Glomerular endothelial cell (primary cell): ENCODE results near the gene GDF7. TPM values are rescaled to one million over a fixed set of nuclear protein-coding genes. Genes with fewer than 3 reads are reported as not detected.
"Not testable (repeated sequence)": the region's sequence is repeated elsewhere in the genome, so short reads cannot be mapped to it uniquely, and the experiment has no call there.

ENCODE experiments used
- DNase-seq: peaks from one replicate; pipeline ENCODE4 v3.0.0-alpha.2; 2011; ENCODE audit warnings: low read depth, low spot score; ENCODE audit errors: extremely low read depth
- total RNA-seq: library from RNA; depleted of rRNA; stranded (reverse); fragments of >200 nt; gene quantifications from 2 replicates; pipeline ENCODE4 v1.2.3, GENCODE V29; 2015

Gene GDF7
- total RNA-seq, 1 donor from 2014 or later, result 9.5 TPM

DNA sequence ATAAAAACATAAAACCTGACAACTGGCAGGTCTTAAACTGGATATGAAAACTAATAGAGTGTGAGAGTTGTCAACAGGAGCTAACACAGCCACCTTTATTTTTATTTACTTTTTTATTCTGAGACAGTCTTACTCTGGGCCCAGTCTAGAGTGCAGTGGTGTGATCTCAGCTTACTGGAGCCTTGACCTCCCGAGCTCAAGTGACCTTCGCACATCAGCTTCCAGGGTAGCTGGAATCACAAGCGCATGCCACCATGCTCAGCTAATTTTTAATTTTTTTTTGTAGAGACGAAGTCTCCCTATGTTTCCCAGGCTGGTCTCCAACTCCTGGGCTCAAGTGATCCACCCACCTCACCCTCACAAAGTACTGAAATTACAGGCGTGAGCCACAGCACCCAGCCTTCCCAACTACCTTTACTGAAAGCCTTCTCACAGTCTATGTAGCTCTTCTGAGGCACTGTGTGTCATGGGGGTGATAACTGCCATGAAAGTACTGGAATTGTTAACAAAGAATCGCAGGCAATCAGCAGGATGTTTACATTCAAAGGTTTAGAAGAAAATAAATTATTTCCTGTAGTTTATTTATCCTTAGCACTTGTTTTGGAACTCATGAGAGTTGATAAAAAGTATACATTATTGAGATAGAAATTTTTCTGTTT, 24.3 kb downstream of the GDF7 start:
- DNase-seq, result no peak

DNA sequence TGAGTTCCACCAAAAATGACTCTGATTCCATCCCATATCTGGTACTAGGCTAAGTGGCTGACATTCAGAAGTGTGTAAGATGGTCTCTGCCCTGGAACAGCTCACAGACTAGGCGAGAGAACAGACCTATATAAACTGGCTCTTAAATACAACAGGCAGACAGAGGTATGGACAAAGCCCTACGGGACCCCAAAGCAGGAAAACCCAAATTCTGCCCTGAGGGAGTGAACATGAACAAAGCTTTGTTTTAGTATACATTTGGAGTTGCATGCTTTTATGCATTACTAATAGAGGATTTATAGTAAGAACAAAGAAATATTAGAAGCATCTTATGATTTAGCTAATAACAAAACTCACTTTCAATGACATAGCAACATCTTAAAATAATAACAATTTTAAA, 25.1 kb downstream of the GDF7 start:
- DNase-seq, result no peak

DNA sequence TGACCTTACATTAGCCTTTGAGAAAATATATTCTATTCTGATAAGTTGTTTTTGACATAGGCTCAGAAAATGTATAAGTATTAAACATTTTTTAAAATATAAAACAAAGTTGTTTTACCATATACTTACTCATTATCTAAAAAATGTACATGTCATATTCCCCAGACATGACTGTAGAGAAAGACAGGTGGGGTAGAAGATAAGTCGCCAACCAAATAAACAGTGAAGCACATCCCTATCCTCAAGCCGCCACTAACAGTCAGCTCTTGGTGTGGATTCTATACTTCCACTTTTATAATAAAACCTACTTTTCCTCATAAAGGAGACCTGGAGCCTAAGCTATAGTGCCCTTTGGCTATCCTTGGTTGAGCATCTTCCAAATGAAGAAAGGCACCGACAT, 26.4 kb downstream of the GDF7 start:
- DNase-seq, result no peak

DNA sequence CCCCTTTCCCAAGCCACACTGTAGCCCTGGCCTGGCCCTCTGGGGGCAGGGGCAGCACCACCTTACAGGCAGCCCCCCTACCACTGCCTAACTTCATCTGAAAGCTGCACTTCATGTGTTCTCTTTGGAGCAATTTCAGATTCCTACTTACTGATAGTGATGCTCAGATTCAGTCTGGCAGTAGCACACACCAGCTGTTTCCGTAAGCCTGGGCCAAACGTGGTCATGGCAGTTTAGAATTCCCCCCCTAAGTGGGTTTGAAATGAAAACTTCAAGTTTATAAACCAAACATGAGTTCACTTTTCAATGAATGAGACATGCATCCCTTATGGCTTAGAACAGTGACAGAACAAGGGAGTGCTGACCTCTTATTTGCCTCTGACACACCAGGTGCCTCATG, 29.4 kb downstream of the GDF7 start:
- DNase-seq, result no peak

DNA sequence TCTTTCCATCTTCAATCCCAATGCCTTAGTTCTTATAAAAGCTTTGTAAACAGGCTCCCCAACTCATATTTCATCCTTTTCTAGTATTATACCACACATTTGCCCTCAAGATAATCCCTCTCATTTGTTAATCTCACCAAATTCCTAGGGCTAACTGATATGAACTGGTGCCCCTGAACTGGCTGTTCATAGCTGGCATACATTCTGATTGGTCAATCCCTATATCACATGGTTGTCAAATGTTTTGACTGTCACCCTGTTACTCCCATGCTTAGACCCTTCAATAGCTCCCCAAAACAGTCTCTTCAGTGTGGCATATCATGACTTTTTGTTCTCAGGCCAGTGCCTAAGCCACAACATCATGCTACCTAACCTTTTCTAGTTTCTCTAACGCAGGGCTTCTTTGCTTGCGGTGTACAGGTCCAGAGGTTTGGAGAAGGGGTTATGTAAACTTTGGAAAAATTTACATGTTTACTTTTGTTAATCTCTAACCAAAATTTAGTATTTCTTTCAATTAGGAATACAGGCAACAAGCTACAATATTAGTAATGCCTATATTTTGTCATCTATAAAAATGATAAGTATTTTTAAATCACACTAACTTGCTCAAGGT, 30.5 kb downstream of the GDF7 start:
- no peak for DNase-seq

DNA sequence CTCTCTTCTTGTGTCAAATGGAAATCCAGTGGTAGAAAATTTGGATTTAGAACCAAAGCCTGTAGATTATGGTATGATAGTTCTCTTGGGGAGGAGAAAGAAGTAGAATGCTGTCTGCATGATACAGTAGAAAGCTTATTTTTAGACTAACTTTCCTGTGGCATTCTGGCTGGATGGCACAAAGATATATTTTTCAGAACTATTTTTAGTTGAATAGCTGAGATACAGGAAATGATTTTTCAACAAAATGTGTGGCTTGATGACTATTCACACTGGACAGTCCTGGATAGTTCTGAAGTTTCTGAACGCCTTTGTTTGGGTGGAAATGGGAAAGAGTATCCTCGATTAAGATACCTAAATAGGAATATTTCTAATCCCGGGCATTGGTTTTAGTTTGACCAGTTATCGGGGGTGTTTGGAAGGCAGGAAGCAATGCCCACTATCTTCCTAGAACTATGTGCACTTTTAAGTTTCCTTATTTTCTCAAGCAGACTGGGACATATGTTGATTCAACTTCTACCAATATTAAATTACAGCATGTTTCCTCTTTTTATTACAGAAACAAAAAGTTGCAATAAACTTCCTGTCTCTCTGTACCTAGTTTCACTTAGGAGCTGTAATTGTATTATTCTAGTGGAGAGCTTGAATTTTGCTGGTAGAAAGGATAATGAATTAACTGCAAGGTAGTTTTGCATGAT, 32.1 kb downstream of the GDF7 start:
- no peak for DNase-seq

DNA sequence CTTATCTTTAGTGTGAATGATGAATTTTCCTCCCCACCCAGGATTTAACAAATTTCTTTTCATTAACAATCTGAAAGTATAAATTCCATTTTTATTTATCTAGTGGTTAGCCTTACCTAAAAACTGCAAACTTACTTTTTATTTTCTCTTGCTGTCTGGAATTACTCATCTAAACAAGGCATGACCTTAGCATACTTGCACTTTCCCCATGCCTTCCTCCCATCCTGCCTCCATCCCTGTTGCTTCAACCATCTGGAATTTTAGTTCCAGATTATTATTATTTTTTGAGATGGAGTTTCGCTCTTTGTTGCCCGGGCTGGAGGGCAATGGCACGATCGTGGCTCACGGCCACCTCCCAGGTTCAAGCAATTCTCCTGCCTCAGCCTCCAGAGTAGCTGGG, 35.6 kb downstream of the GDF7 start:
- no peak for DNase-seq

DNA sequence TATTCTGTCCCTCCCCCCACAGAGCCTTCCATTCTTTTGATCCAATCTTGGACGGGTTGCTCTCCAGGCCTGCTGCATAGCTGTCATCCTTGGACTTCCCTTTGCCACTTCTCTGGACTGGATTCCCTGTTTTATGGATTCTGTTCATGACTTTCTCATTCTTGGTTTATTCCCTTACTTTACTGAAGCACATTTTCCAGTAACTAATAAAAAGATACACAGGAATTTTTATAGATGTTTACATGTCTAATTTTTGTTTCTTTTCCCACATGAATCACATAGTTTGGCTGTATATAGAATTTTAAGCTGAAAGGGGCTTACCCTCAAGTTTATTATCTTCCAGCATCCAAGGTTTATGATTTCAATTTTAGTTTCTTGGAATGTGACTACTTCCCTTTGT, 37.9 kb downstream of the GDF7 start:
- DNase-seq, result no peak

DNA sequence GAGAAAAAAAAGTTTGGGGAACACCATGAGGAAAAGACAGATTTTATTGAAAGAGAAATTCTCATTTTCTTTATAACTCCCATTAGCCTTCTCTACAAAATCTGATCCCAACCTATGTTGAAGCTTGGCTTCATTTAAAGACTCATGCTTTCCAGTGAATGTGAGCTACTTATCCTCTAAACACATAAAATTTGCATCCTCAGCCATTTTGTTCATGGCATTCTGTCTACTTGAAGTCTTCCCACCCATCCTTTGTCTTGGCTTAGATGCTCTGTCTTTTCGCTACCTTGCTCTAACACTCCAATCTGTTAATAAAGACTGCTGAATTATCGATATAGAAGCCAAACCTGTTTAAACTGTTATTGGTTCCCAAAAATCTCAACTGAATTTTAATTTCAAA, 39.3 kb downstream of the GDF7 start:
- no peak for DNase-seq

DNA sequence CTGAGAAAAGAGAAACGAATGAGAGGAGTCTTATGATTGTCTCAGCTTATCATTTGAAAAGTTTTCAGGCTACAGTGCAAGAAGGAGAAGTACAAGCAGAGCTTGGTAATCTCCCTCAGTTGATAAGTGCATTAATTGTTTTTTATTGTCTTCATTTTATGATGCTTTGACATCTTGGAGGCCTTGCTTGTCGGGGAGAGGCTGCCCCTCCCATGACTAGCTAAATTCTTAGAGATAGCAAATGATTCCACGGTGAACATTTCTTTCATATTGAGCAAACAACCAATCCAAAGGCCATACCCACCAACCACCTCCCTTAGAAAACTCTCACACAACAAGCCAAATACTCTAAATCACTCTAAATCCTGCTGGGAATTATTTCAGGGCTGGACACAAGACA, 39.8 kb downstream of the GDF7 start:
- no peak for DNase-seq

DNA sequence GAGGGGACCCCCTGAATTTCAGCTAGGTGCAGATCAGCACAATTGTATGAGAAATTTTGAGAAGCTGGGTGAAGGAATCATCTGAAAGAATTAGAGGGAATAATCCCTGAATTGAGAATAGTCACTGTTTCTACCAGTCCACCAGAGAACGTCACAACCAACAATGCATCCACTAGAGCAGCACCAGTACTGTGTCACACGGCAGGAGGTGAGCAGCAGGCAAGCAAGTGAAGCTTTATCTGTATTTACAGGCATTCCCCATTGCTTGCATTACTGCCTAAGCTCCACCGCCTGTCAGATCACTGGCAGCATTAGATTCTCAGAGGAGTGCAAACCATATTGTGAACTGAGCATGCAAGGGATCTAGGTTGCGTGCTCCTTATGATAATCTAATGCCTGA, 40.7 kb downstream of the GDF7 start:
- DNase-seq, result no peak

DNA sequence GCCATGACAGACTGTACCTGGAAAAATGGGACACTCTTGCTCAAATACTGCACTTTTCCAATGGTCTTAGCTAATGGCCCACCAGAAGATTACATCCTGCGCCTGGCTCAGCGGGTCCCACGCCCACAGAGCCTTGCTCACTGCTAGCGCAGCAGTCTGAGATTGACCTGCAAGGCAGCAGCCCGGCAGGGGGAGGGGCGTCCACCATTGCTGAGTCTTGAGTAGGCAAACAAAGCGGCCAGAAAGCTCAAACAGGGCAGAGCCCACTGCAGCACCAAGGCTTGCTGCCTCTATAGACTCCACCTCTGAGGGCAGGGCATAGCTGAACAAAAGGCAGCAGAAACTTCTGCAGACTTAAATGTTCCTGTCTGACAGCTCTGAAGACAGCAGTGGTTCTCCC, 44.7 kb downstream of the GDF7 start:
- DNase-seq, result not testable (repeated sequence)

DNA sequence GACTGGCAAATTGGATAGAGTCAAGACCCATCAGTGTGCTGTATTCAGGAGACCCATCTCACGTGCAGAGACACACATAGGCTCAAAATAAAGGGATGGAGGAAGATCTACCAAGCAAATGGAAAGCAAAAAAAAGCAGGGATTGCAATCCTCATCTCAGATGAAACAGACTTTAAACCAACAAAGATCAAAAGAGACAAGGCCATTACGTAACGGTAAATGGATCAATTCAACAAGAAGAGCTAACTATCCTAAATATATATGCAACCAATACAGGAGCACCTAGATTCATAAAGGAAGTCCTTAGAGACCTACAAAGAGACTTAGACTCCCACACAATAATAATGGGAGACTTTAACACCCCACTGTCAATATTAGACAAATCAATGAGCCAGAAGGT, 46.6 kb downstream of the GDF7 start:
- DNase-seq, result not testable (repeated sequence)

DNA sequence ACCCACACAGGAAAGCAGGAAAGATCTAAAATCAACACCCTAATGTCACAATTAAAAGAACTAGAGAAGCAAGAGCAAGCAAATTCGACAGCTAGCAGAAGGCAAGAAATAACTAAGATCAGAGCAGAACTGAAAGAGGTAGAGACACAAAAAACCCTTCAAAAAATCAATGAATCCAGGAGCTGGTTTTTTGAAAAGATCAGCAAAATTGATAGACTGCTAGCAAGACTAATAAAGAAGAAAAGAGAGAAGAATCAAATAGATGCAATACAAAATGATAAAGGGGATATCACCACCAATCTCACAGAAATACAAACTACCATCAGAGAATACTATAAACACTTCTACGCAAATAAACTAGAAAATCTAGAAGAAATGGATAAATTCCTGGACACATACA, 47.5 kb downstream of the GDF7 start:
- DNase-seq, result not testable (repeated sequence)

DNA sequence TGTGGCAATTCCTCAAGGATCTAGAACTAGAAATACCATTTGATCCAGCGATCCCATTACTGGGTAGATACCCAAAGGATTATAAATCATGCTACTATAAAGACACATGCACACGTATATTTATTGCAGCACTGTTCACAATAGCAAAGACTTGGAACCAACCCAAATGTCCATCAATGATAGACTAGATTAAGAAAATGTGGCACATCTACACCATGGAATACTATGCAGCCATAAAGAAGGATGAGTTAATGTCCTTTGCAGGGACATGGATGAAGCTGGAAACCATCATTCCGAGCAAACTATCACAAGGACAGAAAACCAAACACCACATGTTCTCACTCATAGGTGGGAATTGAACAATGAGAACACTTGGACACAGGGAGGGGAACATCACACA, 49.2 kb downstream of the GDF7 start:
- not testable (repeated sequence) for DNase-seq

DNA sequence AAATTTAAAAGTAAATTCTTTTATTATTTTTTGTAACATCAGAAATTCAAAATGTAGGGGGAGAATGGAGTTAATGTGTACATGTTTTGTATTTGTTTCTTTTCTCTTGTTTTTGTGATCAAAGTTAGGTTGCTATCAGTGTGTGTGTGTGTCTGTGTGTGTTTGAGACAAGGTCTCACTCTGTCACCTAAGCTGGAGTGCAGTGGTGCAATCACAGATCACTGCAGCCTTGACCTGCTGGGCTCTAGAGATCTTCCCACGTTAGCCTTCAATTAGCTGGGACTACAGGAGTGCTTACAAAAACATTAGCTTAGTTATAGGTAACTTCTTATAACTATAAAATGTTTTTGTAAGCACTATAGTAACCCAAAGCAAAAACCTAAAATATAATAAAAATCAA, 50.7 kb downstream of the GDF7 start:
- no peak for DNase-seq

DNA sequence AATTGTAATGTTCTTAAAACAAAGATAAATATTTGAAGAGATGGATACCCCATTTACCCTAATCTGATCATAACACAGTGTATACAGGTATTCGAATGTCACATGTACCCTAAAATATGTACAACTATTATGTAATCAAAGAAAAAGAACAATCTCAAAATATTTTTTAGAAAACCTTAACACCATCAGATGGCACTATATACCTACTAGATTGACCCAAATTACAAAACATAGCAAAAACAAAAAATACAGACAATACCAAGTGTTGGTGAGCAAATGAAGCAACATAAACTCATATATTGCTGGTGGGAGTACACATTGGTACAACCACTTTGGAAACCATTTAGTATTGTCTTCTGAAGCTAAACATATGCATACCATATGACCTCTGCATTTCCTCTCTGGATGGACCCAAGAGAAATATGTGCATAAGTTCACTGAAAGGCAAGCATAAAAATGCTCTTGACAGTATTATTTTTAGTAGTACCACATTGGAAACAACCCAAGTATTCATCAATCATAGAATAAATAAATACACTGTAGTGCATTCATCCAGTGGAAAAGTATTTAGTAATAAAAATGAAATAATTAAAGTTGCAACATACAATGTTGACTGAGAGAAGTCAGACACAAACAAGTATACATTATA, 55.8 kb downstream of the GDF7 start:
- no peak for DNase-seq

DNA sequence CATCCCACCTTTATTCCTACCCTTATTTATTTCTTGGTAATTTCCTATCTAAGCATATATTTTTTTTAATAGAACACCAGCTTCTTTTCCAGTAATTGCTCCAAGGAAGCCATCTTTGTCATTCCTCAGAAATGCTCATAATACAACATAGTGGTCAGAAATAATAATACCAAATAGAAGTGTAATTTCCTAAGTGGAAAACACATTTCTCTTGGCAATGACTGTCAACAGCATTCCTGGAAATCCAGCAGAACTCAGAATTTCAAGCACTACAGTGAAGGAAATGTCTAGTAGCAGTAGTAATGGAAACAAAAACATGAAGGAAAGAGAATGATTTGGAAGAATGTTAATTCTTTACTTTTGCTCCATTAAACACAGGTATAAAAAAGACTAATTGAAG, 56.6 kb downstream of the GDF7 start:
- DNase-seq, result no peak

DNA sequence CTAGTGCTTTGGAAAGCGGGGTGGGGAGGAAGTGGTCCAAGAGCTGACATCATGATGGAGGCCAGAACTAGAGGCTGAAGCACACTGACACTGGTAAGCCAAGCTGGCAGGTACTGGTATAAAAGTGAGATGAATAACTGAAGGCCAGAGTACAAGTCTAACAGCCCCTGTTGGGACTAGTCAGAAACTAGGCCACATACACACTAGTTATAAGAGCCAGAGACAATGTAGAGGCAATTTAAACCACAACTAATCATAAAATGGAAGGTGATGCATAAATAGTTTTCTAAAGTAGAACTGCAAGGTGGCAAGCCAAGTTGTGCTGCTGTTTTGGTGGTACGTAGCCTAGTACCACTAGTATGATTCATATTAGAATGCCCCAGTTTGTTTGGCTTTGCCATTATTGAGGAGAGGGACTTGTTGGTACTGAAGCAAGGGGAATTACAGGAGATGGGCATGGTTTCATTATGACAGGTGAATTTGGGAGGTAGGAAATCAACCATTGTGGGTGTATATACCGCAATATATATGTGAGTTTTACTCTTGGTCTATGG, 57.6 kb downstream of the GDF7 start:
- no peak for DNase-seq

DNA sequence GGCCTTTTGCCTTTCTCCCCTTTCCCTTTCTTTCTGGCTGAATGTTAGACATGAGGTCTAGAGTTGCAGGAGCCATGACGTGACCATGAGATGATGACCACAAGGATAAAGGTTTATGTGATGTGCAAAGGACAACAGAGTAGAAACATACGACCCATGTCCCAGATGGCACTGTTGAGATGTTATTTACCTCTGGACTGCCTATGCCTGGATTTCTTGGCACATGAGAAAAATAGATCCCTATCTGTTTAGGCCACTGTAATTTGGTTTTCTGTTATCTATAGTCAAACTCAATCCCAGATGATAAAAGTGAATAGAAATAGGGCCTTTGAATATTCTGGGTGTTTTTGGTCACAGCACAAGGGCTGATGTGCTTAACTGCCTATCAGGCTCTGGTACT, 58.8 kb downstream of the GDF7 start:
- DNase-seq, result no peak

DNA sequence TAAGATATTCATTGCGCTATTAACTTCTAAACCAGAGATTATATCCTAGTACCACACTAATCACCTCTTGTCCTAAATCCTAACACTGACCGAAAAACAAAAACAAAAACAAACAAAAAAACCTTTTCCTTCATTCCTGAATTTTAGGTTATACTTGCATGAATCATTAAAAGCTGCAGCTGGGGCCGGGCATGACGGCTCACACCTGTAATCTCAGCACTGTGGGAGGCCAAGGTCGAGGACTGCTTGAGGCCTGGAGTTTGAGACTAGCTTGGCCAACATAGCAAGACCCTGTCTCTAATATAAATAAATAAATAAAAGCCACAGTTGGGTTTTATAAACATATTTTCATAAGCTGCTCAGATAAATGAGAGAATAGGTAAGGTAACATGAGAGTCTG, 60.0 kb downstream of the GDF7 start:
- no peak for DNase-seq
